Measurements from ENCODE around the gene SLC25A14.

DNA sequence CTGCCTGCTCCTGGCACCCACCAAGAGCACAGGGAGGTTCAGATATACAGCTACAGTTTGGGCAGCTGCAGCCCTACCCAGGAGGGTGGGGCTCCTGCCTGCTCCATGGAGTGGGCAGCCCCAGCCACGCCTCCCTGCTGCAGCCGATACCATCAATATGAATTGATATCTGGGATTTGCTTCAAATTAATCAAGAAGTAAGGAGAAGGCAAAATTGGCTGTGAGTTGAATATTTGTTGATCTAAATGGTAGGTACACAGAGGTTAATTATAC is 39.8 kb upstream of the SLC25A14 start:
- TF ChIP-seq, protein P1, sequence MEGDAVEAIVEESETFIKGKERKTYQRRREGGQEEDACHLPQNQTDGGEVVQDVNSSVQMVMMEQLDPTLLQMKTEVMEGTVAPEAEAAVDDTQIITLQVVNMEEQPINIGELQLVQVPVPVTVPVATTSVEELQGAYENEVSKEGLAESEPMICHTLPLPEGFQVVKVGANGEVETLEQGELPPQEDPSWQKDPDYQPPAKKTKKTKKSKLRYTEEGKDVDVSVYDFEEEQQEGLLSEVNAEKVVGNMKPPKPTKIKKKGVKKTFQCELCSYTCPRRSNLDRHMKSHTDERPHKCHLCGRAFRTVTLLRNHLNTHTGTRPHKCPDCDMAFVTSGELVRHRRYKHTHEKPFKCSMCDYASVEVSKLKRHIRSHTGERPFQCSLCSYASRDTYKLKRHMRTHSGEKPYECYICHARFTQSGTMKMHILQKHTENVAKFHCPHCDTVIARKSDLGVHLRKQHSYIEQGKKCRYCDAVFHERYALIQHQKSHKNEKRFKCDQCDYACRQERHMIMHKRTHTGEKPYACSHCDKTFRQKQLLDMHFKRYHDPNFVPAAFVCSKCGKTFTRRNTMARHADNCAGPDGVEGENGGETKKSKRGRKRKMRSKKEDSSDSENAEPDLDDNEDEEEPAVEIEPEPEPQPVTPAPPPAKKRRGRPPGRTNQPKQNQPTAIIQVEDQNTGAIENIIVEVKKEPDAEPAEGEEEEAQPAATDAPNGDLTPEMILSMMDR (IDR thresholded peaks at IDR 0.05) = no peak
- TF ChIP-seq POLR2A (IDR thresholded peaks at IDR 0.05) = no peak

Data from esophagus squamous epithelium (tissue), 4 donors.